Panc1 (cell line): ENCODE data around the gene TIMP3. TPM values are rescaled to one million over a fixed set of nuclear protein-coding genes. Genes with fewer than 3 reads are reported as not detected.

ENCODE experiments used
- ATAC-seq: fragments of 200-7000 bp; cut with Tn5 transposase; 2 replicates; pipeline ENCODE4 v1.9.1; 2020; ENCODE audit warnings: mild to moderate bottlenecking, moderate library complexity
- BruUV-seq: library from RNA; stranded (reverse); fragments of 400-500 nt; replicated peaks from 2 replicates; lab custom pipeline; 2021; lab: Mats Ljungman, UMichigan
- CTCF ChIA-PET: fragments of 300-600 bp; sonication (Branson Sonifier 250); formaldehyde crosslinking; loops from one replicate; lab custom pipeline; 2022; ENCODE audit warnings: antibody characterized with exemption; lab: Charles Lee
- POLR2A ChIA-PET: fragments of 300-600 bp; sonication (Branson Sonifier 250); formaldehyde crosslinking; loops from one replicate; lab custom pipeline; 2022; ENCODE audit warnings: antibody characterized with exemption; lab: Charles Lee
- DNase-seq: peaks from one replicate; pipeline ENCODE4 v3.0.0-alpha.2; 2010; ENCODE audit warnings: low read depth, low spot score
- H3K27ac ChIP-seq: 2 replicates; pipeline ENCODE4 v1.5.1; 2011; ENCODE audit warnings: mild to moderate bottlenecking, low read length, inconsistent platforms
- H3K27me3 ChIP-seq: fragments of 200-500 bp; sonication (Bioruptor generic); 2 replicates; pipeline ENCODE4 v1.6.0; 2014; ENCODE audit warnings: low read length, inconsistent platforms; ENCODE audit not compliant: control insufficient read depth, insufficient read depth
- H3K36me3 ChIP-seq: fragments of 200-500 bp; sonication (Bioruptor generic); 2 replicates; pipeline ENCODE4 v1.5.1; 2014; ENCODE audit warnings: inconsistent platforms, mild to moderate bottlenecking, low read length, moderate library complexity; ENCODE audit not compliant: control insufficient read depth, insufficient read depth
- H3K4me1 ChIP-seq: 2 replicates; pipeline ENCODE4 v1.5.1; 2011; ENCODE audit warnings: inconsistent platforms, mild to moderate bottlenecking, low read length, moderate library complexity; ENCODE audit not compliant: control insufficient read depth, insufficient read depth
- H3K4me3 ChIP-seq, 2 experiments: 2 replicates each; pipeline ENCODE4 v1.5.1; 2011 to 2012; ENCODE audit warnings: low read depth in 2 of 2, low read length in 2 of 2, mild to moderate bottlenecking in 2 of 2, inconsistent platforms in 1 of 2, moderate library complexity in 1 of 2
- H3K9me3 ChIP-seq: fragments of 200-500 bp; sonication (Bioruptor generic); 2 replicates; pipeline ENCODE4 v1.5.1; 2014; ENCODE audit warnings: low read depth, mild to moderate bottlenecking, inconsistent platforms, low read length, moderate library complexity; ENCODE audit not compliant: control insufficient read depth, insufficient read depth
- CTCF ChIP-seq: fragments of 450-650 bp; IDR thresholded peaks from 2 replicates; pipeline ENCODE4 v1.5.1; 2017; ENCODE audit warnings: mild to moderate bottlenecking
- POLR2AphosphoS5 ChIP-seq: IDR thresholded peaks from 2 replicates; pipeline ENCODE4 v1.6.1; 2012; ENCODE audit warnings: mild to moderate bottlenecking, low read depth, low read length, moderate library complexity
- REST ChIP-seq, 2 experiments: IDR thresholded peaks; 2 replicates each; pipeline ENCODE4 v1.6.1; 2011 to 2012; ENCODE audit warnings: low read depth in 2 of 2, control low read depth in 1 of 2, low read length in 1 of 2, mild to moderate bottlenecking in 1 of 2, moderate library complexity in 1 of 2; ENCODE audit not compliant: insufficient read depth in 1 of 2
- SIN3A ChIP-seq: IDR thresholded peaks from 2 replicates; pipeline ENCODE4 v1.6.1; 2012; ENCODE audit warnings: low read depth, mild to moderate bottlenecking, low read length, moderate library complexity, borderline replicate concordance; ENCODE audit not compliant: insufficient read depth
- TCF7L2 ChIP-seq: IDR thresholded peaks from 2 replicates; pipeline ENCODE4 v1.6.1; 2011; ENCODE audit warnings: mild to moderate bottlenecking, low read depth, low read length, inconsistent platforms
- in situ Hi-C: cut with HindIII; loops from 2 replicates; pipeline ENCODE4 v1.10.0; 2016; ENCODE audit warnings: low sequenced_read_pairs, low pct_unique_long_range_greater_than_20kb
- intact Hi-C: fragments of 100-400 bp; cut with micrococcal nuclease; formaldehyde crosslinking; loops from one replicate; pipeline ENCODE4 v1.10.0; 2022; ENCODE audit not compliant: unreplicated experiment
- total RNA-seq: library from RNA; stranded (reverse); gene quantifications from one replicate; pipeline ENCODE4 v1.2.1, GENCODE V29; 2021; ENCODE audit not compliant: unreplicated experiment

Gene TIMP3
- total RNA-seq, 1 experiment from 2014 or later: 0.67 TPM

DNA sequence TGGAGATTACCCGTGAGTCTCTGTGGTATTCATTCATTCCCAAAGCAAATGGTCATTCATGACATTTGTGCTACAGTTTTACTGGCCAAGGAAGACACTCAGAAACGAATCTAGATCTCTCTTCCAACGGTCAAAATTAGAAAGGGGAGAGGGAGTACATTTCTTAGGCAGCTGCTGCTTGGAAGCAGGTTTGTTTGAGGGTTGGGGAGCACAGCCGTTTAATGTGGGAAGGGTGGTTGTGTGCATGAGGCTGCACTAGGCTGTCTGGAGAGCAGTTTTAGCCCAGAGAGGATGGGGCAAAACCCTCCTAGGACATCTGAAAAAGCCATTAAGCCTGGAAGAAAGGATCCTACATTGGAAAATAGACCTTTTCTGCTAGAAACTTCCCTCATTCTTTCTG, 29.7 kb upstream of the TIMP3 start:
- ChIA-PET CTCF (no interaction called here), POLR2A (no interaction called here)
- H3K36me3 ChIP-seq: no peaks in the 10 kb centered on the region
- BruUV-seq: no TSS peak
- H3K27ac ChIP-seq: no peak overlapping the region
- no peaks in the 10 kb centered on the region for H3K9me3 ChIP-seq
- no peaks in the 10 kb centered on the region for H3K27me3 ChIP-seq
- TF ChIP-seq REST (IDR thresholded peaks at IDR 0.05; ENCODE audit: insufficient read depth in 1 of 2, low read depth in 2 of 2, low read length in 1 of 2) (no peak), POLR2AphosphoS5 (no peak), SIN3A (no peak), TCF7L2 (no peak), CTCF (no peak)
- intact Hi-C loops (no loop called here), in situ Hi-C loops (no loop called here)
- H3K4me1 ChIP-seq: no peaks in the 10 kb centered on the region
- ATAC-seq: no peak
- no peak overlapping the region for H3K4me3 ChIP-seq
- DNase-seq: no peak

- H3K4me3 ChIP-seq: no peak overlapping the region
- H3K27ac ChIP-seq: no peak overlapping the region
- no peaks in the 10 kb centered on the region for H3K9me3 ChIP-seq
- BruUV-seq: no TSS peak
- ChIA-PET CTCF (no interaction called here), POLR2A (no interaction called here)
- no peaks in the 10 kb centered on the region for H3K36me3 ChIP-seq
- intact Hi-C loops (no loop called here), in situ Hi-C loops (no loop called here)
- H3K27me3 ChIP-seq: no peaks in the 10 kb centered on the region
- TF ChIP-seq SIN3A: no peak
- peak; percentile 47 for TF ChIP-seq CTCF
- no peaks in the 10 kb centered on the region for H3K4me1 ChIP-seq
- ATAC-seq (no peak), DNase-seq (no peak)
Observed at GRCh38 chr22:32775957-32776356, 25.5 kb upstream of the TIMP3 start.

DNA sequence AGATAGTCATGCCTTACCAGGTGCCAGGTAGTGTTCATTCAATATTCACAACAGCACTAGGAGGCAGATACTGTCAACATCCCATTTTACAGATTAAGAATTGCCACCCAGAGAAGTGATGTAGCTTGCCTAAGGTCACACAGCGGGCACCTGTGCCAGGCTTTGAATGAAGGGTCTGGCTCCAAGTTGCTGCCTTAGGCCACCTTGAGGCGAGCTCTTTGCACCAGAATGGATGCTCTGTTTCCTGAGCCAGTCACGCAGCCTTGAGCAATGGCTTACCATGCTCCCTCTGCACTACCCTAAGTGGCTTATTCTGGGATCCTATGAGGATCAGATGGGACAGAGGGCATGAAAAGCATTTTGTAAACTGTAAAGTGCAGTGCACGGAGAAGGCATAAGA, 25.1 kb upstream of the TIMP3 start:
- ChIA-PET CTCF (no interaction called here), POLR2A (no interaction called here)
- intact Hi-C loops: no loop called here
- Histone ChIP-seq H3K36me3 (no peaks in the 10 kb centered on the region), H3K27ac (no peak overlapping the region), H3K27me3 (no peaks in the 10 kb centered on the region), H3K4me3 (no peak overlapping the region), H3K9me3 (no peaks in the 10 kb centered on the region), H3K4me1 (no peaks in the 10 kb centered on the region)
- DNase-seq: no peak
- in situ Hi-C loops: no loop called here
- BruUV-seq: no TSS peak
- ATAC-seq: no peak
- no peak for TF ChIP-seq SIN3A
- TF ChIP-seq REST (IDR thresholded peaks at IDR 0.05; ENCODE audit: insufficient read depth in 1 of 2, low read depth in 2 of 2, low read length in 1 of 2): no peak
- TF ChIP-seq TCF7L2: no peak
- no peak for TF ChIP-seq CTCF
